PC-3 (cell line): ENCODE measurements around the gene ARHGAP31.

Experiments used
- CTCF ChIP-seq: fragments of 300-600 bp; sonication (generic); conservative IDR thresholded peaks from 2 replicates; pipeline ENCODE4 v1.5.1; 2017; ENCODE audit warnings: antibody characterized with exemption, low read depth, mild to moderate bottlenecking, low read length
- EZH2 ChIP-seq: fragments of 300-600 bp; sonication (generic); IDR thresholded peaks from one replicate; pipeline ENCODE4 v1.6.1; 2017; ENCODE audit warnings: antibody characterized with exemption, mild to moderate bottlenecking, low read length; ENCODE audit not compliant: unreplicated experiment

GRCh38 chr3:119293105-119293870, 895 bp upstream of the ARHGAP31 start:
- no peak for TF ChIP-seq CTCF
- TF ChIP-seq EZH2 = no peak
